TTC549 (cell line): ENCODE data around the gene AIFM1.

ENCODE experiments used
- FAIRE-seq: peaks from 2 replicates; lab custom pipeline; 2012; peaks lifted over from hg19 to GRCh38; lab: Jason Lieb, UNC

The AIFM1 gene

DNA sequence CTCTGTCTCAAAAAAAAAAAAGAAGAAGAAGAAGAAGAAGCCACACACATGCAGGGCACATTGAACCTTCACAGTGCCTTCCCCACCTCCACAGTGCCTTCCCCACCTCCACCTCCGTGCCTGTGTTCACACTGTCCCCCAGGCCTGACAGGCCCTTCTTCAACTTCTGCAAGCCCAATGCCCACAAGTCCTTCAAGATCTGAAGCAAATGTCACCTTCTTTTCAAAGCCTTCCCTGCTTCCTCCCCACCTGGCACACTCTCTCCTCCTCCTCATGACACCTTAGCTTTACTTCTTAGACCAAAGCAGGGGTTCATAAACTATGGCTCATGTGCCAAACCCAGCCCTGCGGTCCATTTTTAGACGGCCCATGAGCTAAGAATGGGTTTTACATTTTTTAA is 75.3 kb downstream of the AIFM1 start:
- FAIRE-seq = no peak

DNA sequence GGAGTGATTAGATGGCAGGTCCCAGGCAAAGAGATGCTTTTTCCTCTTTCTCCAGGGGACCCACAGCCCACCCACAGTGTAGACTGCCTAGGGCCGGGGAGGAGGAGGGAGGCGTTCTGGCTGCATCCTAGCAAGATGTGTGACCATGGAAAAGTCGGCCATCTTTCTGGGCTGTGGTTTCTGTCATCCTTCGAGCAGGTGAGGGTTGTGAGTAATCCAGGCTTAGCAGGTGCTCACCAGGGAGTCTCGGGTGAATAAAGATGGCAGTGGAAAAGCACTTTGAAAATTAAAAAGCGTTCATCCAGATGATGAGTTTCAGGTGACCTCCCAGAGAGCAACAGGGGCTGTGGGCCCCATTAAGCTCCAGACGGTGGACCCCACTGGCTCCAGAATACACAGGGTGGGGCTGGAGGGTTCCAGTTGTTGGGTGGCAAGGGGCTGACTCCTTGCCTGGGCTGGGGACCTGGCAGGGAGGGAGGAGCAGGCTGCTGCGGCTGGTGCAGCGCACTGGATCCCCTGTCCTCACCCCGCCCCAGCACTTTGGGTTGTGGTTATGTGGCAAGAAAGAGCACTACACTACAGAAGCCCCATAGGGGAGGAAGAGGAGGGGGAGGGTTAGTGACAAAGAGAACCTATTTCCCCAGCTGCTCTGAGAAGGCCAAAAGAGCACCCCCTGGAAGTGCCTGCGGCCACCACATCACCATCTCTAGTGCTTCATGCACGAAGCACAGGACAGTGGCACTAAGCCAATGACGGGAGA is 79.0 kb downstream of the AIFM1 start:
- no peak for FAIRE-seq

DNA sequence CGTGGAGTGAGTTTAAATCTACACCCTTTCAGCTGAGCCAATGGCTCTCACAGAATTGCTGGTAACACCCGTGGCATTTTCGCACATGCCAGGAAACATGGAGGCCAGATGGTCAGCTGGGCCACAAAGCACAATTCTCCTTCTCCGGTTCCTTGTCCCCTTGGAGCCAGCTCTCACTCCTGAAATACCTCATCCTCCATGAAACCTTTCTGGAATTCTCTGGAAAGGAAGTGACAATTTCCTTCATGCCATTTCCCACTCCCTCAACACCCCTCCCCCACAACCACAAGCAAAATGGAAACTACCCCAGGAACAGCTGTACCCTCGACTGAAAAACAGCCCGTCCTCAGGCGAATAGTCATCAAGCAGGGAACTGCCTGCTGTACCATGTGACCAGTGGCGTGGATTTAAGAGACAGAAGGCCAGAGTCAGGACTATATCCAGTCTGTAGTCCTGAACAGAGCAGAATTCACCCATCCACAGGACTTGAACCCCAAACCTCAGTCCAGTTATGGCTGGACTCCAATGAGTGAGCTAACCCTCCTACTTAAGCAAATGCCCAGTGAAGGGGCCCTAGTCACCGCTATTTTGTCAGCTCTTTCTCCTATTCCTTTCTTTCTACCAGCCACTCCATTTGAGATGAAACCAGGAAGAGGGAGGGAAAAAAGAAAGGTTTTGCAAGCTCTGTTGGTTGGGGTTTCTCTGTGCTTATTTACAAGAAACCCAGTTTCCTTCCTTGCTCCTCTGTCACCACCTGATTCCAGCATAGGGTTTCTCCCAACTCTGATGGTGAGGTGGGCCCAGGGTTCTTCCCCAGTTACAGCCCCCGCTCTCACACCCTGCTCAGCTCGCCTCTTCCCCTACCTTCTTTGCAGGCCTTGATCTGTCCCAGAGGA is 79.8 kb downstream of the AIFM1 start:
- no peak for FAIRE-seq

DNA sequence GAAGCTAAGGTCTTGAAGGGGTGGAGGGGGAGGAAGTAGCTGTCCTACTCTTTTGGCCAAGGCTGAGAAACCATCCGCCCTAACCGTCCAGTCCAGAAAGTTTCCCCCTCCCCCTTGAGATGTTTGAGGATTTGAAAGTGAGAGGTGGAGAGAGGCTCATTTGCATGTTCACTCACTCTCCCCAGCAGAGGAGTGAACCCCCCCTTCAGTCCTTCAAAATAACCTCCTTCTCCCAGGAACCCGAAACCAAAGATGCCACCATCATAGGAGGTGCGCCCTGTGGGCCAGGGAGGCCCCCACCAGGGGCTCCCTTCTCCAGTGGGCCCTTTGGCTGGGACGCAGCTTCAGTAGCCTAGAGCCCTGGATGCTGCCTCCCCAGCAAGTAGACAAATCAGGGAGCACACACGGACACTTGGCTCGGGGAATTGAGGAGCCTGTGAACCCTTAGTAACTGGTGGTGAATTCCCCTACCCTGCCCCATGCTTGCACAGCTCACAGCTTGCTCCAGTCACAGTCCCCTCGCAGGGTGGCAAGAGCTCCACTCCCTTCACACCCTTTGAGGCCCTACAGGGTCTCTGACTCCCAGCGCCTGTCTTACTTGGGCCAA is 80.9 kb downstream of the AIFM1 start:
- no peak for FAIRE-seq

DNA sequence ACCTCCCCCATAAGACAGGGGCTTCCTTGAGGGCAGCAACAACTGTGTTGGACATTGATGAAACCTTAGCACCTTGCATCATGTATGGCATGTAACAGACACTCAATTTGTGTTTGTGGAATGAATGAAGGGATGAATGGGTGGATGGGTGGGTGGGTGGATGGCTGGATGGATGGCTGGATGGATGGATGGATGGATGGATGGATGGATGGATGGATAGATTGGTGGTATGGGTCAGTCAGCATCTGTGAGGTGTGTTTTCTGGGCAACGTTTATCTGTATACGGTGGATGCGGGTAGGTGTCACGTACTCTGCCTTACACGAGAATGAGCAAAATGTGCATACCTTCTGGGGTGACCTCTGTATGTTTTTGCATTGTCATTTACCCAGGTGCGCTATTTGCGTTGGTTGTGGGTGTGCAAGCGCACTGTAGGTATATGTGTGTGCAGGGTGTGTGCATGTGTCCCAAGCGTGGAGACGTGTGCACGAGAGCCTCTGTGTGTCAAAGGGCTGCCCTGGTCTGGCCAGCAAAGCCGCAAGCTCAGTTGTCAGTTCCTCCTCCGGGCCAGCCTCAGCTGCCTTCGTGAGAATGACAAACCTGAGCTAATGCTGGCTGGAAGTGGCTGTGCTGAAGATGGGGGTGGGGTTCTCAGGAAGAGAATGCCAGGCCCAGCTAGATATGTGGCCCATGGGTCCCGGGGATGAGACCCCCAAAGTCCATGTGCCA is 81.8 kb downstream of the AIFM1 start:
- no peak for FAIRE-seq

DNA sequence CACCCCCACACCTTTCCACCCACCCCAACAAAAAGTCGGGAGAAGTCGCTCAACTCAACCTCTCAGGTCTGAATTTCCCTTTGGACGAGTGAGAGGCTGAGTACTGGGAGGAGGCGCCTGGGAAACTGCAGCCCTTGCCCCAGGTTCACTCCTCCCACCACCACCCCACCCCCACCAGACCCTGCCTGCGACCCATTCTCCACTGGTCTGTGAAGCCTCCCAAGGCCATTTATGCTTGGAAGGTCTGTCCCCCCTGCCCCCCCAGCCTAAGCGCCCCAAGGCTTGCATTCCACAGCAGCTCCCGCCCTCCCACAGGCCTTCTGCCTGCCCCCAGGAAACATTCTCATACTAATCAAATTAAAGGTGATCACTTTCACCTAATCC is 82.5 kb downstream of the AIFM1 start:
- FAIRE-seq = no peak

DNA sequence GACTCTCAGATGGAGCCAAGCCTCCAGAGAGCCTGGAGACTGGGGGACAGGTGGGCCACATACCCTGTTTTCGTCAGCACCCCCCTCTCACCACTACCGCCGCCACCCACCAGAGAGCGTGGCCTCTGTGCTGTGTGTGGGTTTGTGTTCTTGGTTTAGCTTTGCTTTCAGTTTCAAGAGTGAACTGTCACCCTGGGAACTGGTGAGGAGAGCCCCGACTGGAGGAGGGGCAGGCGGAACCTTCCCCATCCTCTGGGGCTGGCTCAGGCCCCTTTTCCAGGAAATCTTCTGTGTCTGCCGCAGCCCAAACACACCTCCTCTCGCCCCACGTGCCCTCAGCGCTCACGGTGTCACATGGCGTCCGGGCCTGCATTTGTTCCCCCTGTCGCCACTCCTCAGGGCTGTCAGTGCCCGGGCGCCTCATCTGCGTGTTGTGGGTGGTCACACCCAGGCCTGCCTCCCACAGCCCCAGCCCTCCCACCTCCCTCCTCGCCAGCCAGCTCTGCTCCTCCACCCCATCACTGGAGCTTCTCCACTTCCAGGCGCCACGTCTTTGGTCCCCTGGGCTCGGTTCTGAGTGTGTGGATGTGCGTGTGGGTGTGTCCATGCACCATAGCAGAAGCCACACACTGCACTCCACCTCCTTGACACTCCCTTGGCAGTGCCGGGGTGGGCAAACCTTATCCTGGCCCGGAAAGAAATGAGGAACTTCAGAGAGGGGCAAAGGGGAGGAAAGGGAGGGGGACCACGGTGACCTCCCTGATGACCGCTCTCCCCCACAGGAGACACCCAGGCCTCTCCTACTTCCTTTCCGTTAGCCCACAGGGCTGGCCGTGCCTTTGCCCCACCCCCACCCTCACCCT is 83.2 kb downstream of the AIFM1 start:
- no peak for FAIRE-seq

DNA sequence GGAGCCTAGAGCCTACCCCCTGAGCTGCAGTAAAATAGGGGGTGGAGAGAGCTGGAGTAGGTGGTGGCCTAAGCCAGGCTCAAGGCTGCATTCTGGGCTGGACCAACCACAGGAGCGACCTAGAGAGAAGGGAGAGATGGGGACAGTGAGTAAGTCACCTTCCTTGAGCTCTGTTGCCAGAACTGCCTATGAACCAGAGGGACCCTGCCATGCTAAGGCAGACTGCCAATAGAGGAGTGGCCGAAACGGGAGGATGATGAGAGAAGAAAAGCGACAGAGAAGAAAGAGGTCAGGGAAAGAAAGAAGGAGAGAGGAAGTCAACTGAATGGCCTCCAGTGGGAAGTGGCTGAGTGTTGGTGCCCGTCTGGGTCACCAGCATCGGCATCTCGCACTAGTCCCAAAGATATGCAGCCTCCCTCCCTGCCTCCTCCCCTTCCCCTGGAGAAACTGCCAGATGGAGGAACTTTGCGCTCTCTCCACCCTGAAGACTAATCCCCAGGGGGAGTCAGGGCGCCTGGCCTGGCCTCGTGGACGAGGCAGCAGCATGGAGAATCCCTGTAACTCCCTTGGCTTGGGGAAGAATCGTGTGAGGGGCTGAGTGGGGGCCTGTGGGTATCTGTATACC is 84.1 kb downstream of the AIFM1 start:
- FAIRE-seq = no peak

DNA sequence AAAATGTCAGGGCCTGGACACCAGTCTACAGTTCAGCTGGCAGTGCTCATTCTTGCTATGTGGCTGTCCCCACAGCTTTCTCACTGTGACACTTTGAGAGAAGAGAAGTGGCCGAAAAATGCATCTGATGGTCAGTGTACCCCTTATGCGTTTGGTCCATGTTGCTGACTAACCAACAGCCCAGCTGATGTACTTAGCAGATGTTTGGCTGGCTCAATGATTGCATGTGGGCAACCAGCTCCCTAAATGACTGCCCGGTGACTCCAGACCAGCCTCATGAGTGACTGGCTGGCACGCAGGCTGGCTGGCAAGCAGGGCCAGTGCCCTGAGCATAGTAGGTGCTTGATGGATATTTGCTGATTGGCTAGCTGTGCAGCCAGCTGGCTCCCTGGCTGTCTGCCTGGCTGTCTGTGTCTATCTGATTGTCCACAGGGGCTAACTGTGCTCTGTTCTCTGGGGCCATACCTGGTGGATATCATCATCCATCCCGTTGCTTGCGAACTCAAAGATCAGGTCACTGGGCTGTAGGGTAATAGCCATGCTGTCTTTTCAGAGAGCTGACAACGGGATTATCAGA is 84.8 kb downstream of the AIFM1 start:
- FAIRE-seq = no peak

DNA sequence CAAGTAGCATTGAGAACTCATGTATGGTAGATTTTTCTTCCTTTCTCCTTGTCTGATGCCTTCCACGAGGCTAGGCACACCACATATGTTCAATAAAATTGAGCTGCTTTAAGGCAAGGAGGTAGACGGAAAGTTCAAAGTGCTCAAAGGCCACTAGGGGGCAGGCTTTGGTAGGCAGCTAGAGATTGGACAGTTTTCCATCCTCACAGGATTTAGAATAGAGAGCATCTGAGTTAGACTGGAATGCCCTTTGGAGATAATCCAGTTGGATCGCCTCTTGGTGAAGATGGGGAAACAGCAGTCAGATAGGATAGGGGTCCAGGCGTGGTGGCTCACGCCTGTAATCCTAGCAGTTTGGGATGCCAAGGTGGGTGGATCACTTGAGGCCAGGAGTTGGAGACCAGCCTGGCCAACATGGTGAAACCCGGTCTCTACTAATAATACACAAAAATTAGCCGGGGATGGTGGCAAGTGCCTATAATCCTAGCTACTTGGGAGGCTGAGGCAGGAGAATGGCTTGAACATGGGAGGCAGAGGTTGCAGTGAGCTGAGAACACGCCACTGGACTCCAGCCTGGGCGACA is 85.7 kb downstream of the AIFM1 start:
- peak; percentile 50 for FAIRE-seq
